Naive B cell (primary cell): ENCODE measurements around the gene GPRIN1. TPM values are rescaled to one million over a fixed set of nuclear protein-coding genes. Genes with fewer than 3 reads are reported as not detected.
A peak's percentile ranks its signal among the peaks of the same experiment; 100 is the strongest.
"Not testable (repeated sequence)": the region's sequence is repeated elsewhere in the genome, so short reads cannot be mapped to it uniquely, and the experiment has no call there.

Experiments used
- ATAC-seq, 2 donors: fragments of 150-1000 bp; cut with Tn5 transposase; 2 replicates each; pipeline ENCODE4 v1.10.0; 2021; ENCODE audit warnings: low read depth in 2 of 2, mild to moderate bottlenecking in 2 of 2, moderate library complexity in 2 of 2
- DNase-seq: peaks from one replicate; pipeline ENCODE4 v3.0.0; 2022
- H3K27ac Mint-ChIP-seq, 6 donors: one replicate each; pipeline ENCODE4 v1.8.0; 2020 to 2022; ENCODE audit warnings: mild to moderate bottlenecking in 6 of 6, mixed read lengths in 6 of 6, moderate library complexity in 5 of 6, inconsistent platforms in 2 of 6
- H3K27me3 Mint-ChIP-seq, 3 donors: one replicate each; pipeline ENCODE4 v1.8.0; 2021 to 2022; ENCODE audit warnings: mixed read lengths in 3 of 3, mild to moderate bottlenecking in 1 of 3
- H3K36me3 Mint-ChIP-seq, 2 donors: one replicate each; pipeline ENCODE4 v1.8.0; 2020 to 2022; ENCODE audit warnings: mixed read lengths in 2 of 2, inconsistent platforms in 1 of 2, mild to moderate bottlenecking in 1 of 2
- H3K4me1 Mint-ChIP-seq, 3 donors: one replicate each; pipeline ENCODE4 v1.8.0; 2020 to 2022; ENCODE audit warnings: mixed read lengths in 3 of 3, inconsistent platforms in 1 of 3, mild to moderate bottlenecking in 1 of 3, moderate library complexity in 1 of 3
- H3K4me3 Mint-ChIP-seq, 8 donors: one replicate each; pipeline ENCODE4 v1.8.0; 2020 to 2022; ENCODE audit warnings: mild to moderate bottlenecking in 8 of 8, mixed read lengths in 8 of 8, moderate library complexity in 8 of 8, inconsistent platforms in 2 of 8
- H3K9me3 Mint-ChIP-seq, 7 donors: one replicate each; pipeline ENCODE4 v1.8.0; 2020 to 2022; ENCODE audit warnings: mixed read lengths in 7 of 7, mild to moderate bottlenecking in 5 of 7, inconsistent platforms in 2 of 7, moderate library complexity in 1 of 7
- polyA plus RNA-seq, 6 donors: library from polyadenylated mRNA; unstranded; fragments of 300-500 nt; fragmentation: Illumina TruSeq; gene quantifications; one replicate each; pipeline ENCODE4 v1.2.3, GENCODE V29; 2021; ENCODE audit warnings: low read depth in 6 of 6

The GPRIN1 gene
- polyA plus RNA-seq, 6 donors from 2014 or later, result 0.08 to 0.65 (median 0.16) TPM; not detected in 1

DNA sequence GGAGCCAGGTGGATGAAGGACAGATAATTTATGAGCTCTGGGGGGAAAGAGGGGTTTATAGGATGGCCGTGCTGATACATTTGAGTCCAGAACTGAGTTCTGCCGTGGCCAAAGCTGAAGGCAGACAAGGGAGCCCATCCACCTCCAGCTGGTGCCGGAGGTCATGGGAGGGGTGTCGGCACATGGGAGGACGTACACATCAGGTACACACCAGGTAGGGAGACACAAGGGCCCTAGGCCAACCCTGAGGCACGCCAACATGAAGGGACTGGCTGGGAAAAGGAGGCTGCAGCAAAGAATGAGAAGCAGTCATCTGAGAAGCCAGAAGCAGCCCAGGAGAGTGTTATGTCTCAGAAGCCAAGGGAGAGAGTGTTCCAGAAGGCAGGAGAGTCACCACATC lies 2.1 kb upstream of the GPRIN1 start:
- Mint-ChIP-seq H3K27ac (no peak overlapping the region), H3K36me3 (no peaks in the 10 kb centered on the region), H3K27me3 (peaks cover 37 to 57% (median 48%) of the 10 kb centered on the region in 3 donors), H3K9me3 (no peaks in the 10 kb centered on the region), H3K4me1 (peaks cover 10 to 18% (median 15%) of the 10 kb centered on the region in 3 donors), H3K4me3 (peak overlapping the region in 5 of 8 donors; percentile 16 to 80 (median 61))
- ATAC-seq, result no peak
- no peak for DNase-seq

GRCh38 chr5:176611435-176611834 lies 1.5 kb upstream of the GPRIN1 start:
- peak overlapping the region in 6 of 8 donors; percentile 6 to 80 (median 67) for H3K4me3 Mint-ChIP-seq
- peaks cover 32 to 52% (median 42%) of the 10 kb centered on the region in 3 donors for H3K27me3 Mint-ChIP-seq
- no peaks in the 10 kb centered on the region for H3K9me3 Mint-ChIP-seq
- H3K27ac Mint-ChIP-seq, result peak overlapping the region in 1 of 6 donors; percentile 51
- no peaks in the 10 kb centered on the region for H3K36me3 Mint-ChIP-seq
- H3K4me1 Mint-ChIP-seq, result peaks cover 10 to 18% (median 15%) of the 10 kb centered on the region in 3 donors
- DNase-seq (no peak), ATAC-seq (no peak)

GRCh38 chr5:176610435-176610773 lies 448 bp upstream of the GPRIN1 start:
- Mint-ChIP-seq H3K36me3 (no peaks in the 10 kb centered on the region), H3K27me3 (peaks cover 21 to 41% (median 32%) of the 10 kb centered on the region in 3 donors), H3K9me3 (no peaks in the 10 kb centered on the region), H3K4me1 (peaks cover 10 to 18% (median 15%) of the 10 kb centered on the region in 3 donors), H3K4me3 (peak overlapping the region; percentile 78 to 91 (median 82)), H3K27ac (no peak overlapping the region)
- DNase-seq (no peak), ATAC-seq (no peak)

- no peaks in the 10 kb centered on the region for H3K36me3 Mint-ChIP-seq
- no peaks in the 10 kb centered on the region for H3K9me3 Mint-ChIP-seq
- DNase-seq (no peak), ATAC-seq (peak; percentile 62 to 67)
- peak overlapping the region; percentile 87 to 98 (median 94) for H3K4me3 Mint-ChIP-seq
- H3K4me1 Mint-ChIP-seq, result peaks cover 10 to 18% (median 15%) of the 10 kb centered on the region in 3 donors
- peak overlapping the region in 4 of 6 donors; percentile 54 to 96 (median 84) for H3K27ac Mint-ChIP-seq
- H3K27me3 Mint-ChIP-seq, result peaks cover 19 to 29% (median 21%) of the 10 kb centered on the region in 3 donors
These were observed 826 bp downstream of the GPRIN1 start for GRCh38 chr5:176608937-176609723.

- Mint-ChIP-seq H3K27me3 (peaks cover 14 to 19% (median 15%) of the 10 kb centered on the region in 3 donors), H3K9me3 (no peaks in the 10 kb centered on the region), H3K36me3 (no peaks in the 10 kb centered on the region), H3K27ac (no peak overlapping the region), H3K4me1 (peaks cover 10 to 18% (median 15%) of the 10 kb centered on the region in 3 donors), H3K4me3 (peak overlapping the region; percentile 87 to 98 (median 94))
- DNase-seq (no peak), ATAC-seq (no peak)
These were observed 1.7 kb downstream of the GPRIN1 start for GRCh38 chr5:176608142-176608705.

DNA sequence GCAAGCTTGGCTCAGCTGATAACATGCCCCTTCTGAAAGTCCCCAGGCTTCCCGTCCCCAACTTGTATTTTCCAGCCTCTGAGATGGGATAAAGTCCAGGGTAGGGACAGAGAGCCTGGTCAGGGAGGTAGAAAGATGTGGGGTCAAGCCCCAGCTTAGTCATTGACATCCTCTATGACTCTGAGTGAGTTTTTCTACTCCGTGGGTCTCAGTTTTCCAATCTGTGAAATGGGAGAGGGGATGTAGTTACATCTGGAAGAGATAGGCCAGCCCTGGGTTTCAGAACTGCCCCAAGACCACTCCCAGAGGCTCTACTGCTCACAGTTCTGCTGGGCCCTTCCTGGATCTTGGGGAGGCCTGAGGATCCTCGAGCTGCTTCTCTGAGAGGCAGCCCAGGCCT lies 3.1 kb downstream of the GPRIN1 start:
- peak overlapping the region in 1 of 8 donors; percentile 63 for H3K4me3 Mint-ChIP-seq
- no peak for DNase-seq
- peaks cover 10 to 16% (median 15%) of the 10 kb centered on the region in 3 donors for H3K4me1 Mint-ChIP-seq
- H3K36me3 Mint-ChIP-seq, result no peaks in the 10 kb centered on the region
- no peak for ATAC-seq
- peaks cover 5 to 7% (median 6%) of the 10 kb centered on the region in 3 donors for H3K27me3 Mint-ChIP-seq
- H3K27ac Mint-ChIP-seq, result no peak overlapping the region
- no peaks in the 10 kb centered on the region for H3K9me3 Mint-ChIP-seq

DNA sequence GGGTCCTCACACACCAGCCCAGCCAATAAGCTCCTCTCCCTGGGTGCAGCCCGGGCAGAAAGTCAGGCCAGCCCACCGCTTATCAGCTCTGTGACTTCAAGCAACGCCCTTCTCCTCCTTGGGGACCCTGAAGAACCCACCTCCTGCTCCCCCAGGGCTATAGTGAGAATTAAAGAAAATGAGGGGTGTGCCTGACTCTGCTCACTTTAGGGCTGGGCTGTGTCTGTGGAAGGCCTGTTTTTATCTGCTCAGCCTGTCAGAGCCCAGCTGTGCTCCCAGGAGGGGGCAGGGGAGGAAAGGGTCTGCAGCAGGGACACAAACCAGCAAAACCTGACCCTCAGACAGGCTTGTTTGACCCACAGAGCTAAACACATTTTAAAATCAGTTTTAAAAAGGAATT lies 3.9 kb downstream of the GPRIN1 start:
- Mint-ChIP-seq H3K27me3 (peaks cover 0 to 3% (median 0%) of the 10 kb centered on the region in 3 donors), H3K4me3 (peak overlapping the region in 1 of 8 donors; percentile 63), H3K4me1 (peaks cover 10 to 13% (median 12%) of the 10 kb centered on the region in 3 donors), H3K9me3 (no peaks in the 10 kb centered on the region), H3K27ac (no peak overlapping the region), H3K36me3 (no peaks in the 10 kb centered on the region)
- DNase-seq, result no peak
- ATAC-seq, result no peak

DNA sequence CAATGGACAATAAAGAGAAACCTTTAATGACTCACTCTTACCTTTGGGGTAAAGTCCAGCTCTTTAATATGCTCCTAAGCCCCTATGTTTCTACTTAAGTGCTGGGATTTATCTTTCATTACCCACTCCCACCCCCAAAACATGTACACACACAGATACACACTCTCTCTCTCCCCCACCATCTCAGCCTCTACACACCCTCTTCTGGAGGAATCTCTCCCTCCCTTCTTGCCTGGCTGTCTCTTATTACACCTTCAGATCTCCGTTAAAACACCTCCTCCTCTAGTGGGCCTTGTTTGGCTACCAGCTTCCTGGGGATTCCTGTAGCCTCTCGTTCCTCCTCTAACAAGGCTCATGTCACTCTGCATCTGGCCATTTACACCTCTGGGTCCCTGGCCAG lies 6.9 kb downstream of the GPRIN1 start:
- ATAC-seq, result no peak
- H3K36me3 Mint-ChIP-seq, result peaks cover 0 to 5% of the 10 kb centered on the region in 2 donors
- no peak overlapping the region for H3K4me3 Mint-ChIP-seq

DNA sequence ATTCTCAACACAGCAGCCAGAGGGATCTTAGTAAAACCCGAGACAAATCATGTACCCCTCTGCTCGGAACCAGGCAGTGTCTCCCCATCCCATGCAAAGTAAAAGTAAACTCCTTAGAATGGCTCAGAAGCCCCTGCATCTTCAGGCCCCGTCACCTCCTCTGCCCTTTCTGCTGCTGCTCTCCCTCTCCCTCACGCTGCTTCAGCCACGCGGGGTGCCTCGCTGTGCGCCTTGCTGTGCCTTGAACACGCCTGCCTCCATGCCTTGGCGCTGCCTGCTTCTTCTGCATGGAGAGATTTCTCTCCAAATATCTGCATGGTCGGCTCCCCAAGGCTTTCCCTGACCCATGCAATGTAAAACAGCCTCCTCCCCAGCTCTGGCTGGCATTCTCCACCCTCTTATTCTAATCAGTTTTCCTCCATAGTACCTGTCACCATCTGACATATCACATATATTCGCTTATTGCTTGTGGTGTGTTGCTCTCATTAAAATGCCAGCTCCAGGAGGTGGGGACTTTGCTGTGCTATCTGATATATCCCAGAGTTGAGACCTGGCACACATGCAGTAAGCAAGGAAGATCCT lies 8.0 kb downstream of the GPRIN1 start:
- Mint-ChIP-seq H3K4me1 (no peaks in the 10 kb centered on the region), H3K9me3 (no peaks in the 10 kb centered on the region), H3K27ac (no peak overlapping the region), H3K4me3 (no peak overlapping the region), H3K27me3 (peaks cover 3 to 13% (median 11%) of the 10 kb centered on the region in 3 donors), H3K36me3 (peaks cover 0 to 5% of the 10 kb centered on the region in 2 donors)
- DNase-seq (no peak), ATAC-seq (no peak)

More for the DNA sequence above, 6.9 kb downstream of the GPRIN1 start:
- Mint-ChIP-seq H3K27me3 (peaks cover 3 to 11% (median 9%) of the 10 kb centered on the region in 3 donors), H3K9me3 (no peaks in the 10 kb centered on the region), H3K27ac (peak overlapping the region in 1 of 6 donors; percentile 47), H3K4me1 (no peaks in the 10 kb centered on the region)
- no peak for DNase-seq

DNA sequence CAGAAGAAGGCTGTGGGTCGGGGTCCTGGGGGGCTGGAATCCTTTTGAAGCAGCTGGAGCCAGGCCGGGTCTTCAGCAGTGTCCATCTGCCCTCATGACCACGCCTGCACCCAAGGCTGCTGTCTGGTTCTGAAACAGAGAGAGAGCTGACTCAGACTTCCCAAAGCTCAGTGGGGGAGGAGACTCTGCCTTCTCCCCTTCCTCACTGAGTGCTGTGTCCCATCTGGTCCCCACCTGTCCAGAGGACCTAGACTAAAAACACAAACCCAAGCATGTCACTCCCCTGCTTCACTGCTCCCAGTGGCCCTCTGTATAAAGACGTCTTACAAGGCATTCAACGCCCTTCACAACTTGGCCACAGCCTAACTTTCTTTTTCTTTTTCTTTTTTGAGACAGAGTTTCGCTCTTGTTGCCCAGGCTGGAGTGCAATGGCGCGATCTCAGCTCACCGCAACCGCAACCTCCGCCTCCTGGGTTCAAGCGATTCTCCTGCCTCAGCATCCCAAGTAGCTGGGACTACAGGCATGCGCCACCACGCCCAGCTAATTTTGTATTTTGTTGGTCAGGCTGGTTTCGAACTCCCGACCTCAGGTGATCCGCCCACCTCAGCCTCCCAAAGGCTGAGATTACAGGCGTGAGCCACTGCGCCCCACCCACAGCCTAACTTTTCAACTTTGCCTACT lies 10.1 kb downstream of the GPRIN1 start:
- not testable (repeated sequence) for ATAC-seq, H3K36me3 Mint-ChIP-seq, H3K4me1 Mint-ChIP-seq, DNase-seq, H3K9me3 Mint-ChIP-seq, H3K27ac Mint-ChIP-seq
- Mint-ChIP-seq H3K27me3 (peaks cover 3 to 28% (median 24%) of the 10 kb centered on the region in 3 donors), H3K4me3 (peak overlapping the region in 1 of 8 donors; percentile 26)

- H3K36me3 Mint-ChIP-seq, result peaks cover 0 to 5% of the 10 kb centered on the region in 2 donors
- H3K9me3 Mint-ChIP-seq, result no peaks in the 10 kb centered on the region
- DNase-seq (no peak), ATAC-seq (no peak)
- peak overlapping the region in 6 of 8 donors; percentile 39 to 79 (median 58) for H3K4me3 Mint-ChIP-seq
- no peak overlapping the region for H3K27ac Mint-ChIP-seq
- H3K27me3 Mint-ChIP-seq, result peaks cover 3 to 33% (median 24%) of the 10 kb centered on the region in 3 donors
- H3K4me1 Mint-ChIP-seq, result peaks cover 6 to 8% (median 6%) of the 10 kb centered on the region in 3 donors
These were observed 12.3 kb downstream of the GPRIN1 start for GRCh38 chr5:176597417-176598389.
